Karpas-422 (cell line): ENCODE measurements around the gene GEMIN8. TPM values are rescaled to one million over a fixed set of nuclear protein-coding genes. Genes with fewer than 3 reads are reported as not detected.

Source experiments
- DNase-seq: peaks from one replicate; pipeline ENCODE4 v3.0.0-alpha.2; 2015
- H2AFZ ChIP-seq: fragments of 200-600 bp; sonication (generic); 2 replicates; pipeline ENCODE4 v1.6.1; 2014; ENCODE audit warnings: antibody characterized with exemption, low read length, mixed read lengths
- H3K27ac ChIP-seq: fragments of 200-600 bp; sonication (generic); 2 replicates; pipeline ENCODE4 v1.5.1; 2014; ENCODE audit warnings: mild to moderate bottlenecking, low read length, moderate library complexity
- H3K27me3 ChIP-seq: fragments of 200-600 bp; sonication (generic); 2 replicates; pipeline ENCODE4 v1.6.1; 2014; ENCODE audit warnings: low read length, mixed read lengths
- H3K36me3 ChIP-seq: fragments of 200-600 bp; sonication (generic); 2 replicates; pipeline ENCODE4 v1.6.1; 2014; ENCODE audit warnings: low read length, mixed read lengths; ENCODE audit not compliant: insufficient read depth
- H3K4me1 ChIP-seq: fragments of 200-600 bp; sonication (generic); 2 replicates; pipeline ENCODE4 v1.6.1; 2014; ENCODE audit warnings: mild to moderate bottlenecking, low read length, mixed read lengths
- H3K4me2 ChIP-seq: fragments of 200-600 bp; sonication (generic); 2 replicates; pipeline ENCODE4 v1.6.1; 2014; ENCODE audit warnings: low read length, low read depth, mild to moderate bottlenecking; ENCODE audit not compliant: poor library complexity, severe bottlenecking
- H3K4me3 ChIP-seq: fragments of 200-600 bp; sonication (generic); 2 replicates; pipeline ENCODE4 v1.5.1; 2014; ENCODE audit warnings: mild to moderate bottlenecking, antibody characterized with exemption, low read length, mixed read lengths
- H3K79me2 ChIP-seq: fragments of 200-600 bp; sonication (generic); 2 replicates; pipeline ENCODE4 v1.6.1; 2014; ENCODE audit warnings: mild to moderate bottlenecking, low read length, mixed read lengths
- H3K9ac ChIP-seq: fragments of 200-600 bp; sonication (generic); 2 replicates; pipeline ENCODE4 v1.6.0; 2014; ENCODE audit warnings: low read length
- H3K9me2 ChIP-seq: fragments of 200-600 bp; sonication (generic), shearing (Covaris generic); replicated peaks from 2 replicates; pipeline ENCODE4 v1.6.0; 2014; ENCODE audit warnings: mild to moderate bottlenecking, low read length, moderate library complexity; ENCODE audit not compliant: insufficient read depth
- H3K9me3 ChIP-seq: fragments of 300-700, 200-600 bp; sonication (generic); 2 replicates; pipeline ENCODE4 v1.6.1; 2014; ENCODE audit warnings: low read length, mixed read lengths
- H4K20me1 ChIP-seq: fragments of 200-600 bp; sonication (generic); 2 replicates; pipeline ENCODE4 v1.6.1; 2014; ENCODE audit warnings: mild to moderate bottlenecking, antibody characterized with exemption, low read length, low read depth; ENCODE audit not compliant: insufficient read depth
- total RNA-seq: library from RNA; depleted of rRNA; stranded (reverse); fragments of >200 nt; shearing (Covaris generic); gene quantifications from 2 replicates; pipeline ENCODE4 v1.2.3, GENCODE V29; 2014; ENCODE audit warnings: low replicate concordance

GEMIN8 gene
- total RNA-seq, 1 experiment from 2014 or later: 44.7 TPM

DNA sequence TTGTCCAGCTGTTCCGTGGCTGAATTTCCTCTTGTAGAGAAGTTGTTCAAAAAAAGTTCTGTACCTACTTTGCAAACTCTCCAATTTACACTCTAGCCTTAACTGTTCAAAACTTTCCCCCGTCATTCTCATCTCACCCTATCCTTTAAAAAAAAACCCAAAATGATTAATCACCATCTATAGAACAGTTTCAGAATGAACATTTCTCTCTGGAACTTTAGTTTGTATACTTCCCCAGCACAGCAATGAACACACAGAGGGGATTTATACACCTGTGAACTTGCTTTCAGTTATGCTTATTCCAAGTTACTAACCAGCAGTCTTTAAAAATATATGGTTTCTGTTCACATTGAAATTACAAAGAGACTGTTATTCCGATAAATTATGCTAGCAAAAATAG lies 1.2 kb downstream of the GEMIN8 start:
- Histone ChIP-seq H3K9ac (peak overlapping the region; percentile 76), H2AFZ (no peak overlapping the region), H3K4me1 (peaks cover 40% of the 10 kb centered on the region), H3K4me2 (peak overlapping the region; percentile 75), H3K4me3 (peak overlapping the region; percentile 81), H3K9me2 (no peaks in the 10 kb centered on the region), H3K27me3 (no peaks in the 10 kb centered on the region), H3K36me3 (peaks cover 8% of the 10 kb centered on the region; the same call in 1 of the 2 replicates), H3K27ac (peak overlapping the region; percentile 60), H3K79me2 (peaks cover 64% of the 10 kb centered on the region), H4K20me1 (no peaks in the 10 kb centered on the region), H3K9me3 (no peaks in the 10 kb centered on the region)
- DNase-seq: peak; percentile 54

DNA sequence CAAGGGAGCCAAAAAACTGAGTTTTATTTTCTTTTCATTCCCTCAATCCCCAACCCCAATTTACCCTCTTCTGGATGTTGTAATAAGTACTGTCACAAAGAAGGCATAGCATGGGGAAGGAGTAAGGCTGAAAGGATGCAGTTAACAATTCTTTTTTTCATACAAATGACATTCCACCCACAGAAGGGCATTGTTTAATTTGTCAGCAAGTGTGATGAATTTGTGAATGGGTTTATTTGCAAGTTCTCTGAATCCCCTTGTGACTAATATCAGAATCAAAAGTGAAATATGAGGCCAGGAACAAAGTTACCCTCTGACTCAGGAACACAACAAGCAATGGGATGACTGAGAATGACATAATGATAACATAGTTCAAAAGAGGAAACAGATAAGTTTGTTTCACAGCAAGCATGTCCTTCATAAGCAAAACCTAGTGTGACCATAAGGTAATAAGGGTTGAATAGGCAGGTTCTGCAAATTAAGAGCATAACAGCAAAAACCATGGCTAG lies 2.1 kb downstream of the GEMIN8 start:
- Histone ChIP-seq H4K20me1 (no peaks in the 10 kb centered on the region), H3K79me2 (peaks cover 71% of the 10 kb centered on the region), H3K9ac (peak overlapping the region; percentile 76), H3K4me3 (peak overlapping the region; percentile 81), H3K4me2 (peak overlapping the region; percentile 75), H2AFZ (no peak overlapping the region), H3K4me1 (peaks cover 35% of the 10 kb centered on the region), H3K27me3 (no peaks in the 10 kb centered on the region), H3K9me2 (no peaks in the 10 kb centered on the region), H3K9me3 (no peaks in the 10 kb centered on the region), H3K27ac (peak overlapping the region; percentile 60), H3K36me3 (peaks cover 8% of the 10 kb centered on the region; the same call in 1 of the 2 replicates)
- DNase-seq: peak; percentile 47

DNA sequence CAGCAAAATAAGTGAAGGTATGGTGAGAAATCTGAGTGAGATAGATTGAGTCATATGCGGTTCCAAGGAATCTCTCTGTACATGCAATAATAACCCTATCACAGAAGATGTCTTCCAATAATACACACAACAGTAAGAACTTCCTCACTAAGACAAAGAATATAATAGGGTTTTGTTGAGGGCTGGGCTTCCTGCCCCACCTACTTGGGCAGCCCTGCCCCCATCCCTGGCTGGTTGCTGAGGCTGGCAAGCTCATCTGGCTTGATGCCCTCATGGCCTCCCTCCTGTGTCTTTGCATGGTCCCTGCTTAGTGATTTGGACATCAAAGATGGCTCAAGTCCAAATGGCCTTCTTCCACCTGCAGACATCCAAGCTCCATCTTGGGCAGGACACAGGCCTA lies 2.7 kb downstream of the GEMIN8 start:
- Histone ChIP-seq H3K36me3 (peaks cover 12% of the 10 kb centered on the region; the same call in 1 of the 2 replicates), H3K9me3 (0 out of 2 replicates have a peak, but pooled peaks cover 2% of the 10 kb centered on the region), H3K9ac (peak overlapping the region; percentile 15), H3K4me3 (peak overlapping the region; percentile 81; the same call in 1 of the 2 replicates), H3K4me1 (peaks cover 31% of the 10 kb centered on the region), H3K27ac (peak overlapping the region; percentile 60), H4K20me1 (no peaks in the 10 kb centered on the region), H3K79me2 (peaks cover 77% of the 10 kb centered on the region), H2AFZ (no peak overlapping the region), H3K27me3 (no peaks in the 10 kb centered on the region), H3K4me2 (peak overlapping the region; percentile 75), H3K9me2 (no peaks in the 10 kb centered on the region)
- DNase-seq: peak; percentile 43

DNA sequence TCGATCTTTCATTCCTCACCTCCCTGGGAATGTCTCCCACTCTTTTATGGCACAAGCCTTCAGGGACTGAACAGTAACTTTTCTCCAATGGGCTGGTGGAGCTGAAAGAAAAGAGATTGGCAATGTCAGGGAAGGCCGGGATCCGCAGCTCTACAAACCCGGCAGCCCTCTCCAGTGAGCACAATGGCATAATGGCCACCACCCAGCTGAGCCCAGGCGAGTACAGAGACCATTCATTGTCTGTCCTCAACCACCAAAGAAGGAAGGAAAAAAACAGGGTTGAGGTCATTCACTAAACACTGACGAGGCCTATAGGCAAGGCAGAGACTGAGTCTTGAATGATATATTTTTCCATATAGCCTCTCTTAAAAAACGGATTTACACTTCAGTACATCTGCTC lies 3.6 kb downstream of the GEMIN8 start:
- no peaks in the 10 kb centered on the region for H3K9me2 ChIP-seq
- H4K20me1 ChIP-seq: no peaks in the 10 kb centered on the region
- no peak overlapping the region for H2AFZ ChIP-seq
- H3K4me1 ChIP-seq: peaks cover 31% of the 10 kb centered on the region
- H3K9ac ChIP-seq: no peak overlapping the region
- DNase-seq: no peak
- H3K4me2 ChIP-seq: no peak overlapping the region
- H3K9me3 ChIP-seq: 0 out of 2 replicates have a peak, but pooled peaks cover 2% of the 10 kb centered on the region
- H3K27me3 ChIP-seq: no peaks in the 10 kb centered on the region
- peaks cover 80% of the 10 kb centered on the region for H3K79me2 ChIP-seq
- H3K27ac ChIP-seq: no peak overlapping the region
- H3K36me3 ChIP-seq: peaks cover 13% of the 10 kb centered on the region; the same call in 1 of the 2 replicates
- no peak overlapping the region for H3K4me3 ChIP-seq

DNA sequence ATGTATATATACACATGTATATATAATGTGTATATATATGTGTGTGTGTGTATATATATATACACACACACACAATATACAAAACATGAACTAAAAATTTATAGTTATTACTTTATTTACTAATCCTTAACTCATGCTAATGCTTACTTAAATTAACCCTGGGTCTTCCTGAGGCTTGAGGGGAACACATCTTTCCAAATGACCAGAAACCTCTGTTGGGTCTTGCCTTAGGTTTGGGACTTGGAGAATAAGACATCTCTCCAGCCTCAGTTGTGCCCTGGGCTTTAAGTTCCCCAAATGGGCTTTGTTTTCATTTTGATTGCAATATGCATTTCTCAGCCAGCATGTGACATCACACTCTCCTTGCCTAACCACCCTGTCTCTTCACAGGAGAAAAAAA lies 7.7 kb downstream of the GEMIN8 start:
- no peaks in the 10 kb centered on the region for H3K9me2 ChIP-seq
- H3K9ac ChIP-seq: no peak overlapping the region
- H4K20me1 ChIP-seq: no peaks in the 10 kb centered on the region
- H3K4me1 ChIP-seq: peaks cover 5% of the 10 kb centered on the region
- peaks cover 58% of the 10 kb centered on the region for H3K79me2 ChIP-seq
- no peak overlapping the region for H3K4me2 ChIP-seq
- no peak overlapping the region for H3K4me3 ChIP-seq
- no peak for DNase-seq
- H3K27me3 ChIP-seq: no peaks in the 10 kb centered on the region
- peaks cover 23% of the 10 kb centered on the region; the same call in 1 of the 2 replicates for H3K36me3 ChIP-seq
- 0 out of 2 replicates have a peak, but pooled peaks cover 2% of the 10 kb centered on the region for H3K9me3 ChIP-seq
- no peak overlapping the region for H3K27ac ChIP-seq
- no peak overlapping the region for H2AFZ ChIP-seq

DNA sequence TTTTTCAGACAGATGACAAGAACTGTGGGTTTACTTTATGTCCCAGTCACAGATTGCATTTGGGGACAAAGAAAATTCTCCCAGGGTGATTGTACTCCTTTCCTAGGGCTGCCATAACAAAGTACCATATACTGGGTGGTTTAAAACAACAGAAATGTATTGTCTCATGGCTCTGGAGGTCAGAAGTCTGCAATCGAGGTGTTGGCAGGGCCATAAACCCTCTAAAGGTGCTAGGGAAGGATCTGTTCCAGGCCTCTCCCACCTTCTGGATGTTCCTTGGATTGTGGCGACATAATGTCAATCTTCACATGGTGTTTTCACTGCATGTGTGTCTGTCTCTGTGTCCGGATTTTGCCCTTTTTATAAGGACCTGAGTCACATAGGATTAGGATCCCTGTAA lies 12.3 kb downstream of the GEMIN8 start:
- Histone ChIP-seq H2AFZ (no peak overlapping the region), H3K79me2 (peaks cover 16% of the 10 kb centered on the region), H3K4me3 (no peak overlapping the region), H3K27ac (no peak overlapping the region), H3K9ac (no peak overlapping the region), H3K27me3 (no peaks in the 10 kb centered on the region), H3K36me3 (peaks cover 34% of the 10 kb centered on the region), H3K4me1 (no peaks in the 10 kb centered on the region), H3K9me2 (no peaks in the 10 kb centered on the region), H3K4me2 (no peak overlapping the region), H3K9me3 (0 out of 2 replicates have a peak, but pooled peaks cover 2% of the 10 kb centered on the region), H4K20me1 (no peaks in the 10 kb centered on the region)
- DNase-seq: no peak

DNA sequence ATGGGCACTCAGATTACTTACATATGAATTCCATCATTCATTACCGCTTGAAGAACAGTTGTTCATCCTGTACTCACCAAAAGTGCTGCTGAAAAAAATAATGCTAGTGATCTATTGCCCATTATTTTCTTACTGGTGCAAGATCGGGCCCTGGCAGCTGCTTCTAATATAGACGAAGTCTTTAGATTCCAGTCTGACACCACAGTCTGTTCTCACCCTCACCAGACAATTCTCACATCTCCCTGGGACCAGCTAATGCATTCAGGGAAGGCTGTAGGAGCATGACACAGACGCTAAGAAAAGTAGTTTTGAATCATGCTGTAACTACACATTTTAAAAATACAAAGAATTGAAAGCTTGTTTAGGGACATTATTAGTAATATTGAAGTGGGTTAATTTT lies 13.8 kb downstream of the GEMIN8 start:
- Histone ChIP-seq H3K4me2 (no peak overlapping the region), H3K79me2 (peaks cover 9% of the 10 kb centered on the region), H3K9me3 (no peaks in the 10 kb centered on the region), H3K27ac (no peak overlapping the region), H3K4me3 (no peak overlapping the region), H2AFZ (no peak overlapping the region), H3K36me3 (peaks cover 30% of the 10 kb centered on the region), H3K27me3 (no peaks in the 10 kb centered on the region), H3K4me1 (no peaks in the 10 kb centered on the region), H4K20me1 (no peaks in the 10 kb centered on the region), H3K9me2 (no peaks in the 10 kb centered on the region), H3K9ac (no peak overlapping the region)
- no peak for DNase-seq

DNA sequence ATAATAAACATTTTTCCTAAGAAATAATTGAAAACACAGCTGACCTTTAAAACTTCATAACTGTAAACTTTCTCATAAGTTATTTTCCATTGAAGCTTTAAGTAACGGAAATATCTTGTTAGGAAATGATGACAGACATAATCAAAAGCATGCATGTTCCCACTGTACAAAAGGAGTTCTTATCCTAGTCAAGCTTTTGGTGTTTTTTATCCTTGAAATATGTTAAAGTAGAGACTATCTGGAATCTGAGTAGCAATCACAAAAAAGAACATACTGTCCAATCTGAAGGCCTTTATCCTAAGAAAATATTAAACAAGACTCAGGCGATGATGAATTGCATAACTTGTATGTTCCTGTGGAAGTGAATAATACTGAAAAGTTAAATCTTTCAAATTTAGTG lies 14.4 kb downstream of the GEMIN8 start:
- H3K4me1 ChIP-seq: no peaks in the 10 kb centered on the region
- H3K9ac ChIP-seq: no peak overlapping the region
- H3K4me3 ChIP-seq: no peak overlapping the region
- H3K27ac ChIP-seq: no peak overlapping the region
- H3K27me3 ChIP-seq: no peaks in the 10 kb centered on the region
- no peak overlapping the region for H2AFZ ChIP-seq
- no peak overlapping the region for H3K4me2 ChIP-seq
- H4K20me1 ChIP-seq: no peaks in the 10 kb centered on the region
- peaks cover 9% of the 10 kb centered on the region for H3K79me2 ChIP-seq
- H3K9me3 ChIP-seq: no peaks in the 10 kb centered on the region
- no peak for DNase-seq
- H3K9me2 ChIP-seq: no peaks in the 10 kb centered on the region
- H3K36me3 ChIP-seq: peaks cover 30% of the 10 kb centered on the region
